HTERT RPE-1 (cell line): ENCODE measurements around the gene SYNE1.
"Not testable (repeated sequence)": the region's sequence is repeated elsewhere in the genome, so short reads cannot be mapped to it uniquely, and the experiment has no call there.

Source experiments
- in situ Hi-C: fragments of 300-500 bp; cut with MboI; formaldehyde crosslinking; loops from 4 replicates; pipeline ENCODE4 v1.14.3; 2020; ENCODE audit warnings: low sequenced_read_pairs

SYNE1 gene

GRCh38 chr6:152571089-152571488 is 66.1 kb downstream of the SYNE1 start:
- in situ Hi-C loops = no loop called here

GRCh38 chr6:152566103-152566875 is 70.9 kb downstream of the SYNE1 start:
- in situ Hi-C loops = no loop called here

GRCh38 chr6:152563177-152563576 is 74.0 kb downstream of the SYNE1 start:
- in situ Hi-C loops = no loop called here

GRCh38 chr6:152558798-152559197 is 78.4 kb downstream of the SYNE1 start:
- in situ Hi-C loops = not testable (repeated sequence)

GRCh38 chr6:152557502-152557901 is 79.7 kb downstream of the SYNE1 start:
- in situ Hi-C loops = no loop called here

GRCh38 chr6:152554851-152555250 is 82.3 kb downstream of the SYNE1 start:
- in situ Hi-C loops = no loop called here

GRCh38 chr6:152552616-152553209 is 84.4 kb downstream of the SYNE1 start:
- in situ Hi-C loops = no loop called here

GRCh38 chr6:152543519-152543918 is 93.6 kb downstream of the SYNE1 start:
- in situ Hi-C loops = no loop called here

GRCh38 chr6:152540381-152540780 is 96.8 kb downstream of the SYNE1 start:
- in situ Hi-C loops = no loop called here

- in situ Hi-C loops = no loop called here
Observed at GRCh38 chr6:152534541-152534940, 102.6 kb downstream of the SYNE1 start.

- in situ Hi-C loops = no loop called here
Observed at GRCh38 chr6:152532556-152533422, 104.4 kb downstream of the SYNE1 start.

- in situ Hi-C loops = no loop called here
Observed at GRCh38 chr6:152531659-152532058, 105.5 kb downstream of the SYNE1 start.

GRCh38 chr6:152529369-152529768 is 107.8 kb downstream of the SYNE1 start:
- in situ Hi-C loops = no loop called here

GRCh38 chr6:152514120-152514519 is 123.0 kb downstream of the SYNE1 start:
- in situ Hi-C loops = not testable (repeated sequence)

GRCh38 chr6:152509916-152510315 is 127.2 kb downstream of the SYNE1 start:
- in situ Hi-C loops = no loop called here

GRCh38 chr6:152508477-152508876 is 128.7 kb downstream of the SYNE1 start:
- in situ Hi-C loops = no loop called here

GRCh38 chr6:152503546-152503945 is 133.6 kb downstream of the SYNE1 start:
- in situ Hi-C loops = no loop called here

GRCh38 chr6:152502421-152503188 is 134.6 kb downstream of the SYNE1 start:
- in situ Hi-C loops = no loop called here

GRCh38 chr6:152499931-152500330 is 137.2 kb downstream of the SYNE1 start:
- in situ Hi-C loops = no loop called here

GRCh38 chr6:152496731-152497130 is 140.4 kb downstream of the SYNE1 start:
- in situ Hi-C loops = no loop called here

GRCh38 chr6:152495456-152495855 is 141.7 kb downstream of the SYNE1 start:
- in situ Hi-C loops = not testable (repeated sequence)
